Natural killer cell treated with Interleukin-12 subunit alpha and Interleukin-12 subunit beta and Interleukin-15 and Interleukin-18, amount 100 ng/mL, for 72 hours (primary cell): Measurements from ENCODE around the gene KRAS. TPM values are rescaled to one million over a fixed set of nuclear protein-coding genes. Genes with fewer than 3 reads are reported as not detected.
"Not testable (repeated sequence)": the region's sequence is repeated elsewhere in the genome, so short reads cannot be mapped to it uniquely, and the experiment has no call there.

Experiments used
- ATAC-seq, 2 donors: fragments of 150-1000 bp; cut with Tn5 transposase in 1 of 2; sonication (Bioruptor Pico), chemical (Tn5 transposase) in 1 of 2; 2 replicates each; pipeline ENCODE4 v1.10.0; 2021
- DNase-seq: peaks from one replicate; pipeline ENCODE4 v3.0.0; 2022; ENCODE audit warnings: low spot score
- H3K27ac Mint-ChIP-seq, 2 donors: 1 replicate in 1 of 2; 2 replicates in 1 of 2; pipeline ENCODE4 v1.8.0; 2022; ENCODE audit warnings: mixed read lengths in 2 of 2, mild to moderate bottlenecking in 1 of 2, moderate library complexity in 1 of 2
- H3K27me3 Mint-ChIP-seq, 2 donors: 1 replicate in 1 of 2; 2 replicates in 1 of 2; pipeline ENCODE4 v1.8.0; 2022; ENCODE audit warnings: mixed read lengths in 2 of 2
- H3K36me3 Mint-ChIP-seq: one replicate; pipeline ENCODE4 v1.8.0; 2022; ENCODE audit warnings: mixed read lengths
- H3K4me1 Mint-ChIP-seq, 2 donors: 1 replicate in 1 of 2; 2 replicates in 1 of 2; pipeline ENCODE4 v1.8.0; 2022; ENCODE audit warnings: low read depth in 2 of 2, mixed read lengths in 2 of 2, mild to moderate bottlenecking in 1 of 2
- H3K4me3 Mint-ChIP-seq: one replicate; pipeline ENCODE4 v1.8.0; 2022; ENCODE audit warnings: mixed read lengths
- H3K9me3 Mint-ChIP-seq: 2 replicates; pipeline ENCODE4 v1.8.0; 2022; ENCODE audit warnings: mixed read lengths
- total RNA-seq, 2 donors: library from RNA; stranded (reverse); gene quantifications; one replicate each; pipeline ENCODE4 v1.2.3, GENCODE V29; 2022

Gene KRAS
- 10 to 100 TPM; 20.5 to 21.5 TPM for total RNA-seq

GRCh38 chr12:25250744-25251730 is at the start of gene KRAS:
TSS of gene KRAS (minus strand) at chr12:25250929.
- peak within 1 kb of the TSS; percentile 70 to 83 for H3K27ac Mint-ChIP-seq
- peak within 1 kb of the TSS; percentile 90 for H3K4me3 Mint-ChIP-seq
- peaks cover 14 to 17% of the 10 kb centered on the region in 2 donors for H3K4me1 Mint-ChIP-seq
- H3K9me3 Mint-ChIP-seq: no peaks in the 10 kb centered on the region
- DNase-seq (peak; percentile 94), ATAC-seq (peak; percentile 95)
- H3K27me3 Mint-ChIP-seq: no peaks in the 10 kb centered on the region
- no peaks in the 10 kb centered on the region for H3K36me3 Mint-ChIP-seq

GRCh38 chr12:25296381-25296780 is 45.7 kb upstream of the KRAS start:
- no peak for DNase-seq
- Mint-ChIP-seq H3K36me3 (no peaks in the 10 kb centered on the region), H3K4me3 (no peak overlapping the region), H3K9me3 (no peaks in the 10 kb centered on the region), H3K27ac (no peak overlapping the region), H3K27me3 (peaks cover 0 to 3% of the 10 kb centered on the region in 2 donors), H3K4me1 (no peaks in the 10 kb centered on the region)
- ATAC-seq: no peak

DNA sequence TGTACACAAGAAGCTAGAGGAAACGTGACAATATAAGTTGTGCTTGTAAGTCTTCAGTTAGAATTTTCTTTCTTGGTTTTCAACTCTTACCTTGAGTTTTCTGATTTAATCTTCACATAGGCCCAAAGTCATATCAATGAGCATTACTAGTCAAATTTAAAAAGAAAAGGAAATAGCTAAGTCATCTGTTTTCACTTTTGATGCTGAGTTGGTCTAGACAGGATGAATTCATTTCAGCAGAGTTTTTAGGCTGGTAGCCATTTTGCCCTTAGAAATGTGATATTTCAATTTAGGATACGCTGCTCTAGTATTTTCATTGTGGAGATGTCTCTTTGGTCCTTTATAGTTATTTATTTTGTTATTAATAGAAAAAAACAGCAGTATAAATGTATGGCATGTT is 44.6 kb upstream of the KRAS start:
- DNase-seq: no peak
- Mint-ChIP-seq H3K36me3 (no peaks in the 10 kb centered on the region), H3K4me3 (no peak overlapping the region), H3K27ac (no peak overlapping the region), H3K4me1 (no peaks in the 10 kb centered on the region), H3K9me3 (no peaks in the 10 kb centered on the region), H3K27me3 (no peaks in the 10 kb centered on the region)
- ATAC-seq: no peak

GRCh38 chr12:25293653-25294052 is 42.9 kb upstream of the KRAS start:
- Mint-ChIP-seq H3K4me3 (no peak overlapping the region), H3K4me1 (no peaks in the 10 kb centered on the region), H3K36me3 (no peaks in the 10 kb centered on the region), H3K27me3 (no peaks in the 10 kb centered on the region), H3K27ac (no peak overlapping the region), H3K9me3 (no peaks in the 10 kb centered on the region)
- no peak for DNase-seq
- ATAC-seq: no peak

GRCh38 chr12:25292810-25293221 is 42.1 kb upstream of the KRAS start:
- H3K4me1 Mint-ChIP-seq, ATAC-seq, H3K27me3 Mint-ChIP-seq, DNase-seq, H3K9me3 Mint-ChIP-seq, H3K27ac Mint-ChIP-seq, H3K4me3 Mint-ChIP-seq, H3K36me3 Mint-ChIP-seq: not testable (repeated sequence)

DNA sequence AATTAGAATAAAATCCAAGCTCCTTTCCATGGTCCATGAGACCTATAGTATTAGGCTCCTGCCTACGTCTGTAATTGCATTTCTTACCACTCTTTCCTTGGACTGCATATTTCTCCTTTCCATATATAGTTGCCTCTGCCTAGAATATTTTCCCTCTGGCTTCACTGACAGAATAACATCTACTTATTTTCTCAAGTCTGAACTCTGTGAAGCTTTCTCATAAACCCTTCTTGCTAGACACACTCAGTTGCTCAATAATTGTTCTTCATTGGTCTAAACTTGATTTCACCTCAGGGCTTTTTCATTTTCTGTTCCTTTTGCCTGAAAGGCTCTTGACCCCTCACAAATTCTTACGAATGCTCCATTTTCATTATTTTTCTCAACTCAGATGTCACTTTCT is 36.9 kb upstream of the KRAS start:
- H3K36me3 Mint-ChIP-seq: no peaks in the 10 kb centered on the region
- DNase-seq (no peak), ATAC-seq (no peak)
- H3K4me3 Mint-ChIP-seq: no peak overlapping the region
- no peak overlapping the region for H3K27ac Mint-ChIP-seq
- H3K27me3 Mint-ChIP-seq: no peaks in the 10 kb centered on the region
- H3K9me3 Mint-ChIP-seq: no peaks in the 10 kb centered on the region
- peaks cover 4 to 9% of the 10 kb centered on the region in 2 donors for H3K4me1 Mint-ChIP-seq

DNA sequence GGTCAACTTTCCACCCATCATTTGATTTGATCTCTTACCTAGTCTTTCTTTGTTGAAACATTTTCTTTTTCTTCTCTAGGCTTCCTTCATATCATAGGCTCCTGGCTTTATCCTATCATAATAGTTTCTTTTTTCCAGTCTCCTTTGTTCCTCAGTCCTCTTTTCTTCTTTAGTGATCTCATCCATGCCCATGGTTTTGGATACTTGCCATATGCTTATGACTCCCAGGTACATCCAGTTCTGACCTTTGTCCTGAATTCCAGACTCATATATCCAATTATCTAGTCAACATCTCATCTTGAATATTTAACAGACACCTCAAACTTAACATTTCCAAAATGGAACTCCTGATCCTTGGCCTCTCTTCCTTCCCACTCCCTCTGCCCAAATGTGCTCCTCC is 36.1 kb upstream of the KRAS start:
- no peak for DNase-seq
- H3K27me3 Mint-ChIP-seq: no peaks in the 10 kb centered on the region
- H3K4me1 Mint-ChIP-seq: peaks cover 10 to 14% of the 10 kb centered on the region in 2 donors
- no peak overlapping the region for H3K4me3 Mint-ChIP-seq
- H3K36me3 Mint-ChIP-seq: no peaks in the 10 kb centered on the region
- no peak overlapping the region for H3K27ac Mint-ChIP-seq
- no peak for ATAC-seq
- no peaks in the 10 kb centered on the region for H3K9me3 Mint-ChIP-seq

- ATAC-seq (no peak), DNase-seq (no peak)
- H3K4me1 Mint-ChIP-seq: peaks cover 24 to 28% of the 10 kb centered on the region in 2 donors
- H3K27me3 Mint-ChIP-seq: no peaks in the 10 kb centered on the region
- H3K36me3 Mint-ChIP-seq: no peaks in the 10 kb centered on the region
- H3K9me3 Mint-ChIP-seq: no peaks in the 10 kb centered on the region
- H3K27ac Mint-ChIP-seq: no peak overlapping the region
- no peak overlapping the region for H3K4me3 Mint-ChIP-seq
Measured at GRCh38 chr12:25284024-25284423, 33.3 kb upstream of the KRAS start.

DNA sequence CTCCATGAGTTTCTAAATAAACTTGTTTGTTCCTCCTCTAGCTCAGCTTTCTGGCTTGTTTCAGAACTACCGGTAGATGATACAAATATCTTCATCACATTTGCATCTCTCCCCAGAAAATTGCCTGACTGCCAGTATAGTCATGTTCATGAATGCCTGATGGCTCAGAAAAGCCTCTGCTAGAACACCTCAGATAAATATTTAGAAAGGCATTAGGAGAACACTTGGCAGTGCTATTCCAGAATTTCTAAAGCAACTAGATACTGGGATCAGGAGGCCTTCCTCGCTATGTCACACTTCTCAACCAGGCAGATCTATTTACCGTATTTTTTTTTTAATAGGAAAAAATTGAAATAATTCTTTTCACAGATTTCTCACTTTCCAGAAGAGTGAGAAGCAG is 32.3 kb upstream of the KRAS start:
- peak overlapping the region in 1 of 2 donors; percentile 13 for H3K27ac Mint-ChIP-seq
- H3K4me3 Mint-ChIP-seq: no peak overlapping the region
- H3K36me3 Mint-ChIP-seq: no peaks in the 10 kb centered on the region
- H3K9me3 Mint-ChIP-seq: no peaks in the 10 kb centered on the region
- no peak for ATAC-seq
- peaks cover 24 to 28% of the 10 kb centered on the region in 2 donors for H3K4me1 Mint-ChIP-seq
- no peaks in the 10 kb centered on the region for H3K27me3 Mint-ChIP-seq
- DNase-seq: no peak

GRCh38 chr12:25280082-25280481 is 29.4 kb upstream of the KRAS start:
- no peaks in the 10 kb centered on the region for H3K9me3 Mint-ChIP-seq
- ATAC-seq (no peak), DNase-seq (no peak)
- H3K36me3 Mint-ChIP-seq: no peaks in the 10 kb centered on the region
- no peak overlapping the region for H3K27ac Mint-ChIP-seq
- peaks cover 32% of the 10 kb centered on the region in 2 donors for H3K4me1 Mint-ChIP-seq
- no peaks in the 10 kb centered on the region for H3K27me3 Mint-ChIP-seq
- peak overlapping the region; percentile 4 for H3K4me3 Mint-ChIP-seq

DNA sequence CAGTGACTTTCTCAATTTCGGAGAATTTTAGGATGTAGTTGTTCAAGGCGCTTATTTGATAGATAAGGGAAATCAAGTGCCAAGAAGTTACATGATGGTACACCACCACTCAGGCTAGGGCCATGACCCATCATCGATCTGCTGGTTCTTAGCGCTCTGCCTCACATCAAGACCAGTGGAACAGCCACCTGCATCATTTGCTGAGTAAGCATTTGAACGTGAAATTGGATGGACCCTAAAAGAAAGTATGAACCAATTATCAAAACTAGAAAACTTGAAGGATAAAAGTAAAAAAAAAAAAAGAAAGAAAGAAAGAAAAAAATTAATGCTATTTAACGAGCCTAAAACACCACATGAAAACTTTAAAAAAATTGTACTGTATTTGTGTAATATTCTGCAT is 27.5 kb upstream of the KRAS start:
- no peak overlapping the region for H3K4me3 Mint-ChIP-seq
- no peaks in the 10 kb centered on the region for H3K9me3 Mint-ChIP-seq
- H3K4me1 Mint-ChIP-seq: peaks cover 30 to 32% of the 10 kb centered on the region in 2 donors
- no peaks in the 10 kb centered on the region for H3K36me3 Mint-ChIP-seq
- ATAC-seq (no peak), DNase-seq (no peak)
- no peak overlapping the region for H3K27ac Mint-ChIP-seq
- no peaks in the 10 kb centered on the region for H3K27me3 Mint-ChIP-seq

- ATAC-seq (peak in 1 of 2 donors; percentile 68), DNase-seq (no peak)
- H3K9me3 Mint-ChIP-seq: no peaks in the 10 kb centered on the region
- peaks cover 18 to 21% of the 10 kb centered on the region in 2 donors for H3K4me1 Mint-ChIP-seq
- H3K36me3 Mint-ChIP-seq: no peaks in the 10 kb centered on the region
- H3K27ac Mint-ChIP-seq: no peak overlapping the region
- no peak overlapping the region for H3K4me3 Mint-ChIP-seq
- H3K27me3 Mint-ChIP-seq: no peaks in the 10 kb centered on the region
Measured at GRCh38 chr12:25276199-25276937, 25.6 kb upstream of the KRAS start.

DNA sequence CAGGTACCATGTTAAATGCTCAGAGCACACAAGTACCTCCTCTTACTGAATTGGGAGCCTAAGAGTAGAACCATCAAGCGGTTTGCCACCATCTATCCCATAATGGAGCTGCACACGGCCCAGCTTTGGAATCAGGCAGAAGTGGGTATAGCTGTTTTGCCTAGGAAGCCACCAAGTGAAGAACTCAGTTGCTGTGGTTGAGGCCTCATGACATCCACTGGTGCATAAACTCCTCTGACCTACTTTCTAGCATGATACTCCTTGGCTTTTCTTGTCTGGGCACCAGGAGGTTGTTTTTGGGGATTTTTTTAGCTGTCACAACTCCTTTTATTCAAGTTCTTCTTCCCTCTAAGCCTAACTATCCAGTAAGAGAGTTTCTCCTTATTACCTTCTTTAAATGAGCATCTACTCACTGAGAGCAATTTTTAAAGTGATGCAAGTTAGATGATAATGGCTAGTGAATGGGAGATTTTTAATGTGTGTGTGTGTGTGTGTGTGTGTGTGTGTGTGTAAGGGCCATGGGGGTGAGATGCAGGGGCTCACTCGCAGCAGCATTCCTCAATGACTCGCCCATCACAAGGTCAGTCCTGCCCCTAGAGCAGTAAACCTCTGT is 20.9 kb upstream of the KRAS start:
- Mint-ChIP-seq H3K27ac (no peak overlapping the region), H3K4me1 (peaks cover 6 to 12% of the 10 kb centered on the region in 2 donors), H3K4me3 (no peak overlapping the region), H3K27me3 (no peaks in the 10 kb centered on the region), H3K9me3 (no peaks in the 10 kb centered on the region), H3K36me3 (no peaks in the 10 kb centered on the region)
- ATAC-seq: no peak
- no peak for DNase-seq

DNA sequence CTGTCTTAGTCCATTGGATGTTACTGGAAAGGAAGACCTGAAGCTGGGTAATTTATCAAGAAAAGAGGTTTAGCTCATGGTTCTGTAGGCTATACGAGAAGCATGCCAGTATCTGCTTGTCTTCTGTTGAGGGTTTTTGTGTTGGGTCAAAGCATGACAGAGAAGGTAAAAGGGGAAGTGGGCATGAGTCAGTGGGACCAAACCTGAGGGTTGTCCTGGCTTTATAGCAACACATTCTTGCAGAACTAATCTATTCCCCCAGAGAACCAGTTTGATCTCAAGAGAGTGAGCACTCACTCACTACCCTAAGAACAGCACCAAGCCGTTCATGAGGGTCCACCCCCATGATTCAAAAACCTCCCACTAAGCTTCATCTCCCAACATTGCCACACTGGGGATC is 19.0 kb upstream of the KRAS start:
- DNase-seq: no peak
- no peak overlapping the region for H3K4me3 Mint-ChIP-seq
- no peaks in the 10 kb centered on the region for H3K9me3 Mint-ChIP-seq
- no peak for ATAC-seq
- no peaks in the 10 kb centered on the region for H3K36me3 Mint-ChIP-seq
- no peak overlapping the region for H3K27ac Mint-ChIP-seq
- H3K27me3 Mint-ChIP-seq: no peaks in the 10 kb centered on the region
- H3K4me1 Mint-ChIP-seq: peaks cover 0 to 8% of the 10 kb centered on the region in 2 donors
